NCI-H2107 treated with DMSO at 0.1 percent for 48 hours (cell line): Measurements from ENCODE around the gene ZFP36L1.

Experiments used
- DNase-seq: peaks from one replicate; lab custom pipeline; 2025; ENCODE audit not compliant: unreplicated experiment; lab: John Stamatoyannopoulos, UW

ZFP36L1 gene

GRCh38 chr14:68741839-68742470, 50.9 kb downstream of the ZFP36L1 start:
- no peak for DNase-seq

GRCh38 chr14:68741477-68741791, 51.4 kb downstream of the ZFP36L1 start:
- no peak for DNase-seq

GRCh38 chr14:68740788-68741476, 51.9 kb downstream of the ZFP36L1 start:
- DNase-seq: no peak

- DNase-seq: no peak
These were observed 53.2 kb downstream of the ZFP36L1 start for GRCh38 chr14:68739701-68740100.

GRCh38 chr14:68738559-68738958, 54.3 kb downstream of the ZFP36L1 start:
- DNase-seq: no peak
